ENCODE results near the gene BTBD2.
"Not testable (repeated sequence)": the region's sequence is repeated elsewhere in the genome, so short reads cannot be mapped to it uniquely, and the experiment has no call there.

The BTBD2 gene

DNA sequence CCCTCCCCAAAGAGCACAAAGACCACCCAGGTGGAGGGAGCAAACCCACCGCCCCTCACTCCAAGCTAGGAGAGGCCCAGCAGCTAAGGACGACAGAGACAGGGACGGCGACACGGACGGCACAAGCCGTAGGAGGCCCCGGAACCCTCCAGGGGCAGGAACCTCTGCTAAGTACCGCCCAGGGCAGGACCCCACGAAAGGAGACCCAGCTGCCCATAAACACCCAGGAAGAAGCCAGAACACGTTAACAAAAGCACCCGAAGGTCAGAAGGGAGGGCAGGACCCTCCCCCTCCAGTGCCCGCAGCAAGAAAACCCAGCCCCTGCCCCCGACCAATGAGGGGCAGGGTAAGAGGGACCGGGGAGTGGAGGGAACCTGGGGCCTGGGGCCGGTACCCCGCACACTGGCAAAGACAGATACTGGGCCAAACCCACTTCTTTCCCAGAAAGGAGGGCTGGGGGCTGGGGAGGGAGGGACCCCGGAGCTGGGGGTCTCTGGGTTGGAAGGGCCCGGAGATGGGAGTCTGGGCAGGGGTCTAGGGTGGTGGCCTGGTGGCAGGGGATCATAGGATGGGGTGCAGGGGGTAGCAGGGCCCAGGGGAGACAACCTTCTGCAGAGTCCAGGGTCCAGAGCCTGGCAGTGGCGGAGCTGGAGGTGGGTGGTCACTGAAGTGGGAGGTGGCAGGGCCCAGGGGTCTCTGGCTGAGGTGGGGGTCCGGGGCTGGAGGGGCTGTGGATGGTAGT is 2.4 kb downstream of the BTBD2 start:
- DNase-seq: no peak

DNA sequence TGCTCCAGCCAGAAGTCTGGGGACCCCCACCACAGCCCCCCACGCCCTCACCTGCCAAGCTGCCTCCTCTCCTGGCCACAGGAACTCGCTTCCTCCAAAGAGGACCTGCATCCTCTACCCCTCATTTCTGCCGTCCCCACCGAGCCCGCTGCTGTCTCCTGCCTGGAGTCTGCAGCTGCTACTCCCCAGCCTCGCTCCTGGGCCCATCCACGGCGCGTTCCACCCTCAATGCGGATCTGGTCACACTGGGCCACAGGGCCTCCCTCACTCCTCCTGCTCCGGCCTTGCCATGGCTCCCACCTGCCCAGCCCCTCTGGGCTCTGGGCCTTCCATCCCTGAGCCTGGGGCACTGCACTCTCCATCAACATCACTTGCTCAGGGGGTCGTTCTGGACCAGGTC is 4.3 kb downstream of the BTBD2 start:
- no peak for DNase-seq

GRCh38 chr19:2010135-2010668 is 5.3 kb downstream of the BTBD2 start:
- no peak for DNase-seq

DNA sequence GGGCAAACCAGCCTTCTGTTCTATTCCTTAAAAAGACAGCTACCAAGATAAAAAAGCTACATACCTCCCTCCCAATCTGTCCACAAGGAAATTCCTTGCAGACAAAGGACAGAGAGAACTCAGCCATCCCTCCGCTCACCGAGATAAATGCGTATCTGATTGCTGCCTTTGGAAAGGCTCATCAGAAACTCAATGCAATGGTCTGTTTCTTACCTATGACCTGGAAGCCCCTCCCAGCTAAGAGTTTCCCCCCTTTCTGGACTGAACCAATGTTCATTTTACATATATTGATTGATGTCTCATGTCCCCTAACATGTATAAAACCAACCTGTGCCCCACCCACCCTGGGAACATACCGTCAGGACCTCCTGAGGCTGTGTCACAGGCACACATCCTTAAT is 11.6 kb downstream of the BTBD2 start:
- no peak for DNase-seq

GRCh38 chr19:1999856-2000515 is 15.5 kb downstream of the BTBD2 start:
- no peak for DNase-seq

GRCh38 chr19:1998712-1999708 is 16.5 kb downstream of the BTBD2 start:
- no peak for DNase-seq

GRCh38 chr19:1997353-1998233 is 17.9 kb downstream of the BTBD2 start:
- no peak for DNase-seq

GRCh38 chr19:1992759-1993260 is 22.7 kb downstream of the BTBD2 start:
- no peak for DNase-seq

DNA sequence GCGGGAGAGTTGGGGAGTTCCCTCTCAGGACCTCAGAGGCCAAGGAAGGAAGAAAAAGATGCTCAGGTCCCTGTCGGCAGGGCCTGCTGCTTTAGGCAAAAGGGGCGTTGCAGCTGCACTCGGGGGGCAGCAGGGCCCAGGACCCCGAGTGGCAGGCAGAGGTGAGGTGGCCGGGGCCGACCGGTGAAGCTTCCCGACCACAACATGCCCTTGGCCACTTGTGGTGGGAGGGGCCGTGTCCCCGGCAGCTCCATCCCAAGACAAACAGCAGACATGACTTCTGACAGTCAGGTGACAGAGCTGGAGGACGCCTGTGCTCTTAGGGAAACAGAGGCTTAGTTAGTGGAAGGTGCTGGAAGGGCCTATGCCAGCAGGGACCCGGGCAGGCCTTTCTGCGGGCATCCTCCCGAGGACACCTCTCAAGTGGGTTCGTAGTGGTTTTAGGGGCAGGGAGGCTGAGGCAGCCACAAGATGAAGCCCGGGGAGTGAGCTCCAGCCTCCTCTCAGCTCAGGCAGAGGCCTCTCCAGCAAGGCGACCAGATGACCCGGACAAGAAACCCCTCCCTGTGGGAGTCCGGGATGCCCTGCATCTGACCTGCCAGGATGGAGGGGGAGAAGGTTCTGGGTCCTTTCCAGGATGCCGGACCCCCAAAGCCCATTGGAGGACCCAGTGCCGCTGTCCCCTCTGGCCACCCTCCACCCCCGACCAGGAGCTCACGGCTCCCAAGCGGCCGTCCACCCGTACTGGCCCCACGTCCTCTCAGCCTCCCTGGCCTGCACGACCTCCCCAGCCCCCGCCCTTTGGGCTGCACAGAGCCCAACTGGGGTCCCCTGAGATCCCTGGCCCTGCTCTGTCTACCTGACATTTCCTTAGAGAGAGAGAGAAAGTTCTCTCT is 24.2 kb downstream of the BTBD2 start:
- no peak for DNase-seq

DNA sequence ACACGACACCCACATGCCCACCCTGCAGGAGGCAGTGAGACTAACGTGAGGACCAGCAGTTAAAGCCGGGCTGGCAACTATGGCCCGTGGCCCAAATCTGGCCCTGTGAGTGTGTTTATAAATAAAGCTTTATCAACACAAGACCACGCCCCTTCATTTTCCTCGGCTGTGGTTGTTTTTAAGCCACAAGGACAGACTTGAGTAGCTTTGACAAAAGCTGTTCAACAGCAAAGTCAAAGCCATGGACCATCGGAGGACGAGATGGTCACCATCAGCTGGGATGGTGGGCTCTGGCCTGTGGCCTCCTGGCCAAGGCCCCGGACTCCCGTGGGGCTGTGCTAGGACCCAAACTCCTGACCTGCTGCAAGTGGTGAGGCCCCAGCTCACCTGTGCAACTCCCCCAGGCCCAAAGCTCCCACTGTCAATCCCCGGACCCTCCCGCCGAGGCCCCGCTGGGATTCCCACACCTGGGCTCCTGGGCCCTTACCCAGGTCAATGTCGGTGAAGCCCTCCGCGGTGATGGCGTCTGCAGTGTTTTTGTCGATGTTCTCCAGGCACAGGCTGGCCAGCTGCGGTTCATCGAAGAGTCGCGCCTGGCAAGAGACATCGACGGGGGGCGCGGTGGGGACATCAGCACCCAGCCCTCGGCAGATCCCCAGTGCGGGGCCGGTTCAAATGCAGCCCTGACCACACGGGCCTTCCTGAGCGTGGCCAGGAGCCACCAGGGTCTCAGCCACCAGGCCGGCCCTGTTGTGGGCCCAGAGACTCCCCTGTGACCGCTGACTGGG is 25.1 kb downstream of the BTBD2 start:
- DNase-seq: no peak

DNA sequence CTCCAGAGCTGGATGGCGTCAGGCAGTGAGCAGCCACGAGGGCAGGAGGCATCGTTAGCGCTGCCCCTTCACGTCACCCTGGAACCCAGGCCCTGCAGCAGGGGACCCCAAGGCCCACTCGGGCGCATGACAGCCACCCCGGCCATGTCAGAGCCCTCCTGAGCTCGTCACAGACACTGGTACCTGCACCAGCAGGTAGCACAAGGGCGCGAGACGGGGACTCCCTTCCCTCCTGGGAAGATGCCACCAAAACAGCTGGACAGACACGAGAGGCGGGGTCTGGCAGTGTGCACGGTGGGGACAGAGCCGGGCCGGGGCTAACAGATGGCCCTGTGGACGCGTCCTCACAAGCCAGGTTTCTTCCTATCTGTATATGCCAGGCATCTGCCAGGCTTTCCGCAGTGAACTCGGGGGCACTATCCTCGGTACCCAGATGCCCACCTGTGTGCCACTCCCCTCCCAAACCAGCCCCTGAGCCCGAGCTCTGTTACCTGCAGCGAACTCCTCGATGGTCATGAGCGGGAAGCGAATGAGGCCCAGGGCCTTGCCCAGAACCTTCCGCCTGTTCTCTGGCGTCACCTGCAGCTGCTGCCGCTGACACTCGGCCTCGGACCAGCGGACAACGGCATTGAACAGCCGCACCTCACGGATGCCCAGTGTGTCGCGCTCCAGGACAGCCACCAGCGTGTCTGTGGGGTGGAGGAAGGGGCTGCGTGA is 25.8 kb downstream of the BTBD2 start:
- no peak for DNase-seq

DNA sequence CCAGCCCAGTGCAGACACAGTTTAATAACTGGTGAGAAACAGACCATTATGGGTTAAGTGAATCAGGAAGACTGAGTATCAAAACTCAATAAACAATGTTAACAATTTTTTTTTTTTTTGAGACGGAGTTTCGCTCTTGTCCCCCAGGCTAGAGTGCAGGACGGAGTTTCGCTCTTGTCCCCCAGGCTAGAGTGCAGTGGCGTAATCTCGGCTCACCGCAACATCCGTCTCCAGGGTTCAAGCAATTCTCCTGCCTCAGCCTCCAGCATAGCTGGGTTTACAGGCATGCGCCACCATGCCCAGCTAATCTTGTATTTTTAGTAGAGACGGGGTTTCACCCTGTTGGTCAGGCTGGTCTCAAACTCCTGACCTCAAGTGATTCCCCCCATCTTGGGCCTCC is 27.1 kb downstream of the BTBD2 start:
- DNase-seq: not testable (repeated sequence)

GRCh38 chr19:1987197-1988187 is 28.0 kb downstream of the BTBD2 start:
- no peak for DNase-seq

DNA sequence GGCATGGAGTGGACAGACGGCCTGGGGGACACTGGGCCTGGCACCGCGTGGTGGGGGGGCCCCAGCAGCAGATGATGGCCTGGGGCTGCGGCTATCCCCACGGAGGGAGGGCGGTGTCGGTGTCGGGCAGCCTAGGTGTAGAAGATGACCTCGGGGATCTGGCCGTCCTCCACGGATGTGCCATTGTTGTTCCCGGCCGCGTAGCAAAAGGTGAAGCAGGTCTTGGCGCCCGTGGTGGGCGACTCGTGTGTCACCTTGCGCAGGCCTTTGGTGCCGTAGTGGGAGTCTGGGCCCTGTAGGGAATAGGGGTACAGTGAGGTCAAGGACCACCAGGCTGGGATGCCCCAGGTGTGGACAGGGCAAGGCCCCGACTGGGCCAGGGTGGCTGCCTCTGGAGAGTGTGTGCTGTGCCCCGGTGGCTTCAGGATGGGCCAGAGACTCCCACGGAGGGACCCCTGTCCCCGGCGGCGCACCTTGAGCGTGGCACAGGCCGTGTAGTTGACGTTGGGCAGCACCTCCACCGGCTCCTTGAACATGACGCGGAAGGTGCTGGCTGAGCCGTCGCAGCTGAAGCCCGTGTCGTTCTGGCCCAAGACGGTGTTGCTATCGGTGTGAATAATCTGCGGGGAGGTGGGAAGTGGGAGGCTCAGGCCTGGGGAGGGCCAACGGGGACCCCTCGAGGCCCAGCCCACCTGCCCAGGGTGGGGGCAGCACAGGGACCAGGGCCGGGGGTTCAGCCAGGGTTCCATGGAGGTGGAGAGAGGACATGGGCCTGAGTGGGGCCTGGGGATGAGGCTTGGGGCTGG is 29.0 kb downstream of the BTBD2 start:
- DNase-seq: no peak

DNA sequence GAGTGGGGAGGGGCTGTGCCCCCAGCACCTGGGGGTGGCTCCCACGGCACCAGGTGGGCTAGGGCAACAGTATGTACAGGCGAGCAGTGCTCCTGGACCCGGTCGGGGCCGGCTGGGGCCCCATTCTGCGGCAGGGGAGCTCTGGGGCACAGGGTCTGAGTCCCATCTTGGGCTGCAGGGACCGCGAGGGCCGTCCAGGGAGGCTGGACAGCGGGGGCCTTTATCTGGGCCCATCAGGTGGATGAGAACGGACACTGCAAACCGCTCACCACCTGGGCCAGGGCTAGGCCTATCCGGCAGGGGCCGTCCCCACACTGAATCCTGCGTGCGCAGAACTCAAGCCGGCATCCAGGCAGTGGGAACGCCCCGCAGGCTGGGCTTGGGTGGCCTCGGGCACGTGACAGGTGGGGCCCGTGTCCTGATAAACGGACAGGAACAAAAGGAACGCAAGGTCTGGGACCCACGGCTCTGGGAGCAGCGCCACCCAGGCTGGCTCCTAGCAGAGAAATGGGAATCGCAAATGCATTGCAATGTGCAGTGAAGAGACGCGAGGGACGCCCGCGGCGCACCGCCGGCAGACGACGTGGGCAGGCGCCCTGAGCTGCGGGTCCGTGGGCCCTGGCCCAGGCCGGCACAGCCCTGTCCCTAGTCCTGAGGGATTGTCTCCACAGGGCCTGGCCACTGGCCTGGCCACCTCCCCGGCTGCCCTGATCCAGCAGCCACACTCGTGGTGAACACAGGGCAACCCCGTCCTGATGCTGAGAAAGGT is 29.7 kb downstream of the BTBD2 start:
- DNase-seq: no peak

DNA sequence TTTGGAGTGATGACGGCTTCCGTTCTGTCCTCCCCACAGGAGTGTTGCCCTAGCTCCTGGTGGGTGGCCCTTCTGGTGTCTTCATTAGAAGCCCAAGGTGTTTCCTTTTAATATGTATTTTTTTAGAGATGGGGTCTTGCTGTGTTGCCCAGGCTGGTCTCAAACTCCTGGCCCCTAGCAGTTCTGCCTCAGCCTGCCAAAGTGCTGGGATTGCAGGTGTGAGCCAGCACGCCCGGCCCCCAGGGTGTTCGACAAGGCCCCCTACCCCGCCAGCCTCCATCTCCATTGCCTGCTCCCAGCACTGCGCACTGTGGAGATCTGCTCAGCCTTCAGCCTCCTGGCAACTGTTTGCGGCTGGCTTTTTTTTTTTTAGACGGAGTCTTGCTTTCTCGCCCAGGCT is 31.2 kb downstream of the BTBD2 start:
- DNase-seq: no peak

Data from NCI-H2029 treated with DMSO at 0.1 percent for 48 hours (cell line).